Duodenal mucosa (tissue), 2 donors: ENCODE results near the gene ATP1B1.

Source experiments
- H3K27ac ChIP-seq: one replicate; pipeline ENCODE4 v1.7.0; 2013; ENCODE audit warnings: low read depth, low read length
- H3K27me3 ChIP-seq, 2 donors: one replicate each; pipeline ENCODE4 v1.7.0; 2013; ENCODE audit warnings: low read length in 2 of 2, control low read depth in 1 of 2; ENCODE audit not compliant: insufficient read depth in 2 of 2, control insufficient read depth in 1 of 2
- H3K36me3 ChIP-seq, 2 donors: one replicate each; pipeline ENCODE4 v1.7.0; 2013; ENCODE audit warnings: low read length in 2 of 2, control low read depth in 1 of 2; ENCODE audit not compliant: insufficient read depth in 2 of 2, control insufficient read depth in 1 of 2
- H3K4me1 ChIP-seq, 2 donors: one replicate each; pipeline ENCODE4 v1.7.0; 2013; ENCODE audit warnings: low read length in 2 of 2, control low read depth in 1 of 2; ENCODE audit not compliant: insufficient read depth in 2 of 2, control insufficient read depth in 1 of 2
- H3K4me3 ChIP-seq, 2 donors: one replicate each; pipeline ENCODE4 v1.7.0; 2013; ENCODE audit warnings: low read length in 2 of 2, low read depth in 1 of 2
- H3K9ac ChIP-seq, 2 donors: one replicate each; pipeline ENCODE4 v1.7.0; 2013; ENCODE audit warnings: low read length in 2 of 2, low read depth in 1 of 2
- H3K9me3 ChIP-seq, 2 donors: one replicate each; pipeline ENCODE4 v1.7.0; 2013; ENCODE audit warnings: low read length in 2 of 2, control low read depth in 1 of 2; ENCODE audit not compliant: control insufficient read depth in 1 of 2

ATP1B1 gene

GRCh38 chr1:169105434-169106094 lies 926 bp upstream of the ATP1B1 start:
- Histone ChIP-seq H3K27ac (peak overlapping the region; percentile 91), H3K27me3 (no peaks in the 10 kb centered on the region), H3K4me1 (peaks cover 46 to 57% of the 10 kb centered on the region in 2 donors), H3K9me3 (no peaks in the 10 kb centered on the region), H3K4me3 (peak overlapping the region; percentile 59 to 94), H3K36me3 (peaks cover 0 to 3% of the 10 kb centered on the region in 2 donors), H3K9ac (peak overlapping the region; percentile 12 to 93)

- Histone ChIP-seq H3K4me1 (peaks cover 45 to 51% of the 10 kb centered on the region in 2 donors), H3K9ac (peak overlapping the region; percentile 90 to 93), H3K36me3 (peaks cover 10 to 12% of the 10 kb centered on the region in 2 donors), H3K27me3 (no peaks in the 10 kb centered on the region), H3K9me3 (no peaks in the 10 kb centered on the region), H3K4me3 (peak overlapping the region; percentile 87 to 94), H3K27ac (peak overlapping the region; percentile 91)
These were observed 572 bp downstream of the ATP1B1 start for GRCh38 chr1:169106921-169107602.

GRCh38 chr1:169107603-169108208 lies 1.2 kb downstream of the ATP1B1 start:
- Histone ChIP-seq H3K27me3 (no peaks in the 10 kb centered on the region), H3K9ac (peak overlapping the region; percentile 90 to 93), H3K27ac (peak overlapping the region; percentile 91), H3K4me1 (peaks cover 47 to 53% of the 10 kb centered on the region in 2 donors), H3K9me3 (no peaks in the 10 kb centered on the region), H3K4me3 (peak overlapping the region; percentile 87 to 94), H3K36me3 (peaks cover 16 to 18% of the 10 kb centered on the region in 2 donors)

- peaks cover 17 to 20% of the 10 kb centered on the region in 2 donors for H3K36me3 ChIP-seq
- H3K4me3 ChIP-seq = peak overlapping the region; percentile 87 to 94
- no peaks in the 10 kb centered on the region for H3K9me3 ChIP-seq
- peak overlapping the region; percentile 90 to 93 for H3K9ac ChIP-seq
- H3K4me1 ChIP-seq = peaks cover 49 to 56% of the 10 kb centered on the region in 2 donors
- peak overlapping the region; percentile 91 for H3K27ac ChIP-seq
- no peaks in the 10 kb centered on the region for H3K27me3 ChIP-seq
These were observed 1.7 kb downstream of the ATP1B1 start for GRCh38 chr1:169108223-169108622.

GRCh38 chr1:169108863-169109560 lies 2.5 kb downstream of the ATP1B1 start:
- Histone ChIP-seq H3K4me3 (peak overlapping the region; percentile 87 to 94), H3K27me3 (no peaks in the 10 kb centered on the region), H3K36me3 (peaks cover 25 to 27% of the 10 kb centered on the region in 2 donors), H3K9ac (peak overlapping the region; percentile 90 to 93), H3K9me3 (no peaks in the 10 kb centered on the region), H3K27ac (peak overlapping the region; percentile 91), H3K4me1 (peaks cover 51 to 59% of the 10 kb centered on the region in 2 donors)

GRCh38 chr1:169109561-169110134 lies 3.2 kb downstream of the ATP1B1 start:
- Histone ChIP-seq H3K27me3 (no peaks in the 10 kb centered on the region), H3K4me1 (peaks cover 50 to 54% of the 10 kb centered on the region in 2 donors)

GRCh38 chr1:169110236-169110635 lies 3.7 kb downstream of the ATP1B1 start:
- Histone ChIP-seq H3K36me3 (peaks cover 31 to 32% of the 10 kb centered on the region in 2 donors), H3K4me1 (peaks cover 45 to 48% of the 10 kb centered on the region in 2 donors), H3K9me3 (no peaks in the 10 kb centered on the region), H3K4me3 (peak overlapping the region; percentile 87 to 94), H3K27ac (peak overlapping the region; percentile 91), H3K27me3 (no peaks in the 10 kb centered on the region), H3K9ac (peak overlapping the region; percentile 90 to 93)

More at GRCh38 chr1:169109561-169110134, 3.2 kb downstream of the ATP1B1 start:
- H3K9me3 ChIP-seq = no peaks in the 10 kb centered on the region
- peak overlapping the region; percentile 91 for H3K27ac ChIP-seq
- peak overlapping the region; percentile 87 to 94 for H3K4me3 ChIP-seq
- H3K36me3 ChIP-seq = peaks cover 31% of the 10 kb centered on the region in 2 donors
- H3K9ac ChIP-seq = peak overlapping the region; percentile 90 to 93

GRCh38 chr1:169110689-169111447 lies 4.4 kb downstream of the ATP1B1 start:
- Histone ChIP-seq H3K27me3 (no peaks in the 10 kb centered on the region), H3K27ac (peak overlapping the region; percentile 91), H3K9me3 (no peaks in the 10 kb centered on the region), H3K4me1 (peaks cover 46 to 52% of the 10 kb centered on the region in 2 donors), H3K9ac (peak overlapping the region; percentile 16 to 93), H3K36me3 (peaks cover 31 to 36% of the 10 kb centered on the region in 2 donors), H3K4me3 (peak overlapping the region; percentile 87 to 94)

GRCh38 chr1:169111472-169111871 lies 5.0 kb downstream of the ATP1B1 start:
- no peaks in the 10 kb centered on the region for H3K27me3 ChIP-seq
- peak overlapping the region; percentile 87 to 94 for H3K4me3 ChIP-seq
- no peaks in the 10 kb centered on the region for H3K9me3 ChIP-seq
- peaks cover 31 to 38% of the 10 kb centered on the region in 2 donors for H3K36me3 ChIP-seq
- H3K9ac ChIP-seq = peak overlapping the region; percentile 16 to 24
- no peak overlapping the region for H3K27ac ChIP-seq
- peaks cover 52 to 57% of the 10 kb centered on the region in 2 donors for H3K4me1 ChIP-seq
